Smooth muscle cell (in vitro differentiated cells): ENCODE measurements around the gene PRDX5. TPM values are rescaled to one million over a fixed set of nuclear protein-coding genes. Genes with fewer than 3 reads are reported as not detected.
A peak's percentile ranks its signal among the peaks of the same experiment; 100 is the strongest.

Experiments
- DNase-seq: peaks from one replicate; lab custom pipeline; 2025; ENCODE audit not compliant: unreplicated experiment; lab: John Stamatoyannopoulos, UW
- H2AFZ ChIP-seq: fragments of 200-600 bp; sonication (generic); 2 replicates; pipeline ENCODE4 v1.6.0; 2016; ENCODE audit warnings: antibody characterized with exemption, low read depth, mild to moderate bottlenecking
- H3F3A ChIP-seq: fragments of 200-600 bp; sonication (generic); 2 replicates; pipeline ENCODE4 v1.6.0; 2017; ENCODE audit warnings: antibody characterized with exemption, low read depth
- H3K27ac ChIP-seq: fragments of 200-600 bp; sonication (generic); 2 replicates; pipeline ENCODE4 v1.5.1; 2016; ENCODE audit warnings: low read depth, mild to moderate bottlenecking
- H3K27me3 ChIP-seq: fragments of 200-600 bp; sonication (generic); 2 replicates; pipeline ENCODE4 v1.6.1; 2016; ENCODE audit warnings: low read depth, mild to moderate bottlenecking
- H3K36me3 ChIP-seq: fragments of 200-600 bp; sonication (generic); 2 replicates; pipeline ENCODE4 v1.5.1; 2016; ENCODE audit warnings: low read depth
- H3K4me1 ChIP-seq: fragments of 200-600 bp; sonication (generic); 2 replicates; pipeline ENCODE4 v1.5.1; 2016; ENCODE audit warnings: low read depth
- H3K4me2 ChIP-seq: fragments of 200-600 bp; sonication (generic); 2 replicates; pipeline ENCODE4 v1.6.0; 2016; ENCODE audit warnings: mild to moderate bottlenecking
- H3K4me3 ChIP-seq: fragments of 200-600 bp; sonication (generic); 2 replicates; pipeline ENCODE4 v1.5.1; 2016; ENCODE audit warnings: mild to moderate bottlenecking
- H3K79me2 ChIP-seq: fragments of 200-600 bp; sonication (generic); 2 replicates; pipeline ENCODE4 v1.6.0; 2016; ENCODE audit warnings: low read depth, mild to moderate bottlenecking
- H3K9ac ChIP-seq: fragments of 200-600 bp; sonication (generic); 2 replicates; pipeline ENCODE4 v1.6.0; 2016; ENCODE audit warnings: low read depth
- H3K9me3 ChIP-seq: fragments of 200-600 bp; sonication (generic); replicated peaks from 2 replicates; pipeline ENCODE4 v1.5.1; 2016; ENCODE audit warnings: low read depth
- H4K20me1 ChIP-seq: fragments of 200-600 bp; sonication (generic); 2 replicates; pipeline ENCODE4 v1.6.0; 2016; ENCODE audit warnings: low read depth
- WGBS: methylation state at CpG from one replicate; pipeline ENCODE4 v1.1.7; 2016; ENCODE audit warnings: low lambda C conversion rate; 5-methylcytosine and 5-hydroxymethylcytosine counted together
- polyA plus RNA-seq: library from polyadenylated mRNA; unstranded; fragments of >200 nt; fragmentation: Nextera tagmentation; extraction: Ambion mirVana; gene quantifications from 2 replicates; pipeline ENCODE4 v1.2.1, GENCODE V29; 2016
- total RNA-seq: library from RNA; depleted of rRNA; stranded (reverse); fragments of >200 nt; gene quantifications from 2 replicates; pipeline ENCODE4 v1.2.3, GENCODE V29; 2014
- TF ChIP-seq, protein P1 (sequence below): fragments of 200-600 bp; sonication (generic); IDR thresholded peaks from 2 replicates; pipeline ENCODE4 v1.5.1; 2017; ENCODE audit warnings: borderline replicate concordance, mild to moderate bottlenecking, antibody characterized with exemption; ENCODE audit not compliant: insufficient read depth, poor library complexity, severe bottlenecking

The PRDX5 gene
- total and polyA plus RNA-seq, 2 experiments from 2014 or later = 169 to 474 TPM

- Histone ChIP-seq H3K27ac (no peak overlapping the region), H4K20me1 (peaks cover 9% of the 10 kb centered on the region), H3K36me3 (no peaks in the 10 kb centered on the region), H3K27me3 (no peaks in the 10 kb centered on the region), H3K9me3 (no peaks in the 10 kb centered on the region), H2AFZ (peak overlapping the region; percentile 83), H3K9ac (peak overlapping the region; percentile 13), H3K4me2 (peak overlapping the region; percentile 71), H3K4me1 (peaks cover 22% of the 10 kb centered on the region), H3K4me3 (no peak overlapping the region), H3K79me2 (peaks cover 12% of the 10 kb centered on the region), H3F3A (peaks cover 8% of the 10 kb centered on the region)
- WGBS = 23% methylated on average over 22 of the region's 23 CpGs
- peak; percentile 49 for DNase-seq
- TF ChIP-seq, protein P1, sequence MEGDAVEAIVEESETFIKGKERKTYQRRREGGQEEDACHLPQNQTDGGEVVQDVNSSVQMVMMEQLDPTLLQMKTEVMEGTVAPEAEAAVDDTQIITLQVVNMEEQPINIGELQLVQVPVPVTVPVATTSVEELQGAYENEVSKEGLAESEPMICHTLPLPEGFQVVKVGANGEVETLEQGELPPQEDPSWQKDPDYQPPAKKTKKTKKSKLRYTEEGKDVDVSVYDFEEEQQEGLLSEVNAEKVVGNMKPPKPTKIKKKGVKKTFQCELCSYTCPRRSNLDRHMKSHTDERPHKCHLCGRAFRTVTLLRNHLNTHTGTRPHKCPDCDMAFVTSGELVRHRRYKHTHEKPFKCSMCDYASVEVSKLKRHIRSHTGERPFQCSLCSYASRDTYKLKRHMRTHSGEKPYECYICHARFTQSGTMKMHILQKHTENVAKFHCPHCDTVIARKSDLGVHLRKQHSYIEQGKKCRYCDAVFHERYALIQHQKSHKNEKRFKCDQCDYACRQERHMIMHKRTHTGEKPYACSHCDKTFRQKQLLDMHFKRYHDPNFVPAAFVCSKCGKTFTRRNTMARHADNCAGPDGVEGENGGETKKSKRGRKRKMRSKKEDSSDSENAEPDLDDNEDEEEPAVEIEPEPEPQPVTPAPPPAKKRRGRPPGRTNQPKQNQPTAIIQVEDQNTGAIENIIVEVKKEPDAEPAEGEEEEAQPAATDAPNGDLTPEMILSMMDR = peak; percentile 57
Observed at GRCh38 chr11:64355078-64355940, 37.4 kb downstream of the PRDX5 start.

- TF ChIP-seq, protein P1 = peak; percentile 51
- H3K27ac ChIP-seq = peak overlapping the region; percentile 93
- no peak overlapping the region for H3K4me2 ChIP-seq
- no peaks in the 10 kb centered on the region for H3K36me3 ChIP-seq
- peaks cover 8% of the 10 kb centered on the region for H3F3A ChIP-seq
- no peaks in the 10 kb centered on the region for H3K27me3 ChIP-seq
- no peak for DNase-seq
- 78% methylated on average over 25 of the region's 25 CpGs for WGBS
- peaks cover 12% of the 10 kb centered on the region for H3K79me2 ChIP-seq
- H3K4me3 ChIP-seq = no peak overlapping the region
- H3K9ac ChIP-seq = no peak overlapping the region
- peaks cover 22% of the 10 kb centered on the region for H3K4me1 ChIP-seq
- H4K20me1 ChIP-seq = peaks cover 13% of the 10 kb centered on the region
- H3K9me3 ChIP-seq = no peaks in the 10 kb centered on the region
- H2AFZ ChIP-seq = no peak overlapping the region
Observed at GRCh38 chr11:64356498-64357411, 38.8 kb downstream of the PRDX5 start.

GRCh38 chr11:64357446-64357845 lies 39.5 kb downstream of the PRDX5 start:
- TF ChIP-seq, protein P1 = no peak
- no peaks in the 10 kb centered on the region for H3K9me3 ChIP-seq
- H3K4me2 ChIP-seq = peak overlapping the region; percentile 96
- no peaks in the 10 kb centered on the region for H3K36me3 ChIP-seq
- no peak overlapping the region for H3K9ac ChIP-seq
- peaks cover 12% of the 10 kb centered on the region for H3K79me2 ChIP-seq
- H3F3A ChIP-seq = peaks cover 8% of the 10 kb centered on the region
- no peak overlapping the region for H3K4me3 ChIP-seq
- H2AFZ ChIP-seq = no peak overlapping the region
- no peaks in the 10 kb centered on the region for H3K27me3 ChIP-seq
- no peak for DNase-seq
- WGBS = 95% methylated on average over 6 of the region's 6 CpGs
- H3K27ac ChIP-seq = peak overlapping the region; percentile 93
- H3K4me1 ChIP-seq = peaks cover 22% of the 10 kb centered on the region
- H4K20me1 ChIP-seq = peaks cover 13% of the 10 kb centered on the region
